ENCODE results near the gene GLRA3. TPM values are rescaled to one million over a fixed set of nuclear protein-coding genes. Genes with fewer than 3 reads are reported as not detected.

GLRA3 gene
- total RNA-seq, 1 donor from 2014 or later = not detected

DNA sequence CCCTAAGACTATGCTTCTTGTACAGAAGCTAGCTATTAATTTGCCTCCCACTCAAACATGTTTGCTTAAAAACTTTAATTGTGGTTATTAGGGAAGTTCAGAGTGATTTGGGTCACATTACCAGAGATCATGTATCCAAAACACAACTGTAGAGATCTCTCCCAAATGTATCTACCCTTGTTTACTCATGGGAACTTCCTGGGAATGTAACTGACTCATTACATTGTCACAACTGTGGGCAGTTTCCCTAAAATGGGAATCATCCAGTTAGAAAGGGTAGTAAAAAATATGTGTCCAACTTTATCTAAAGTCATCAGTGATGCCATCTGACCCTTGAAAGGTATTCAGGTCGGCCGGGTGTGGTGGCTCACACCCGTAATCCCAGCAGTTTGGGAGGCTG lies 40.3 kb upstream of the GLRA3 start:
- DNase-seq (ENCODE audit: low read depth, low spot score) = no peak
- Mint-ChIP-seq H3K4me1 (peaks cover 20% of the 10 kb centered on the region), H3K27me3 (ENCODE audit: low read depth) (peaks cover 2% of the 10 kb centered on the region), H3K4me3 (no peak overlapping the region), H3K36me3 (ENCODE audit: low read depth) (peaks cover 6% of the 10 kb centered on the region), H3K9me3 (peaks cover 11% of the 10 kb centered on the region), H3K27ac (ENCODE audit: unreplicated experiment) (no peak overlapping the region)
- TF ChIP-seq, protein P1, sequence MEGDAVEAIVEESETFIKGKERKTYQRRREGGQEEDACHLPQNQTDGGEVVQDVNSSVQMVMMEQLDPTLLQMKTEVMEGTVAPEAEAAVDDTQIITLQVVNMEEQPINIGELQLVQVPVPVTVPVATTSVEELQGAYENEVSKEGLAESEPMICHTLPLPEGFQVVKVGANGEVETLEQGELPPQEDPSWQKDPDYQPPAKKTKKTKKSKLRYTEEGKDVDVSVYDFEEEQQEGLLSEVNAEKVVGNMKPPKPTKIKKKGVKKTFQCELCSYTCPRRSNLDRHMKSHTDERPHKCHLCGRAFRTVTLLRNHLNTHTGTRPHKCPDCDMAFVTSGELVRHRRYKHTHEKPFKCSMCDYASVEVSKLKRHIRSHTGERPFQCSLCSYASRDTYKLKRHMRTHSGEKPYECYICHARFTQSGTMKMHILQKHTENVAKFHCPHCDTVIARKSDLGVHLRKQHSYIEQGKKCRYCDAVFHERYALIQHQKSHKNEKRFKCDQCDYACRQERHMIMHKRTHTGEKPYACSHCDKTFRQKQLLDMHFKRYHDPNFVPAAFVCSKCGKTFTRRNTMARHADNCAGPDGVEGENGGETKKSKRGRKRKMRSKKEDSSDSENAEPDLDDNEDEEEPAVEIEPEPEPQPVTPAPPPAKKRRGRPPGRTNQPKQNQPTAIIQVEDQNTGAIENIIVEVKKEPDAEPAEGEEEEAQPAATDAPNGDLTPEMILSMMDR (conservative IDR thresholded peaks at IDR 0.05) = no peak

GRCh38 chr4:174867903-174868302 lies 38.9 kb upstream of the GLRA3 start:
- H3K4me1 Mint-ChIP-seq = peaks cover 14% of the 10 kb centered on the region
- H3K27me3 Mint-ChIP-seq (ENCODE audit: low read depth) = peaks cover 4% of the 10 kb centered on the region
- TF ChIP-seq, protein P1 (conservative IDR thresholded peaks at IDR 0.05) = no peak
- peaks cover 6% of the 10 kb centered on the region for H3K36me3 Mint-ChIP-seq (ENCODE audit: low read depth)
- H3K9me3 Mint-ChIP-seq = peaks cover 11% of the 10 kb centered on the region
- no peak for DNase-seq (ENCODE audit: low read depth, low spot score)
- H3K27ac Mint-ChIP-seq (ENCODE audit: unreplicated experiment) = no peak overlapping the region
- no peak overlapping the region for H3K4me3 Mint-ChIP-seq

- Mint-ChIP-seq H3K4me3 (no peak overlapping the region), H3K9me3 (peaks cover 11% of the 10 kb centered on the region), H3K27me3 (ENCODE audit: low read depth) (peaks cover 4% of the 10 kb centered on the region), H3K27ac (ENCODE audit: unreplicated experiment) (no peak overlapping the region), H3K4me1 (peaks cover 8% of the 10 kb centered on the region), H3K36me3 (ENCODE audit: low read depth) (peaks cover 6% of the 10 kb centered on the region)
- TF ChIP-seq, protein P1 (conservative IDR thresholded peaks at IDR 0.05) = no peak
- DNase-seq (ENCODE audit: low read depth, low spot score) = no peak
These were observed 36.5 kb upstream of the GLRA3 start for GRCh38 chr4:174865418-174865985.

- H3K27ac Mint-ChIP-seq (ENCODE audit: unreplicated experiment) = no peak overlapping the region
- H3K4me1 Mint-ChIP-seq = peaks cover 9% of the 10 kb centered on the region
- DNase-seq (ENCODE audit: low read depth, low spot score) = no peak
- peaks cover 11% of the 10 kb centered on the region for H3K9me3 Mint-ChIP-seq
- peaks cover 6% of the 10 kb centered on the region for H3K36me3 Mint-ChIP-seq (ENCODE audit: low read depth)
- H3K4me3 Mint-ChIP-seq = no peak overlapping the region
- TF ChIP-seq, protein P1 (conservative IDR thresholded peaks at IDR 0.05) = no peak
- peaks cover 4% of the 10 kb centered on the region for H3K27me3 Mint-ChIP-seq (ENCODE audit: low read depth)
These were observed 35.0 kb upstream of the GLRA3 start for GRCh38 chr4:174864031-174864430.

GRCh38 chr4:174860588-174860987 lies 31.5 kb upstream of the GLRA3 start:
- Mint-ChIP-seq H3K27ac (ENCODE audit: unreplicated experiment) (no peak overlapping the region), H3K9me3 (no peaks in the 10 kb centered on the region), H3K4me1 (peaks cover 3% of the 10 kb centered on the region), H3K4me3 (no peak overlapping the region), H3K36me3 (ENCODE audit: low read depth) (no peaks in the 10 kb centered on the region), H3K27me3 (ENCODE audit: low read depth) (peaks cover 2% of the 10 kb centered on the region)
- TF ChIP-seq, protein P1 (conservative IDR thresholded peaks at IDR 0.05) = no peak
- no peak for DNase-seq (ENCODE audit: low read depth, low spot score)

All from neural crest cell (in vitro differentiated cells).